Activated CD4-positive, alpha-beta T cell treated with anti-CD3 and anti-CD28 coated beads, Interleukin-2, amount 50 U/mL, for 16 hours (primary cell): Measurements from ENCODE around the gene SHD.

ENCODE experiments used
- DNase-seq: peaks from one replicate; pipeline ENCODE4 v3.0.0-alpha.2; 2020

The SHD gene

DNA sequence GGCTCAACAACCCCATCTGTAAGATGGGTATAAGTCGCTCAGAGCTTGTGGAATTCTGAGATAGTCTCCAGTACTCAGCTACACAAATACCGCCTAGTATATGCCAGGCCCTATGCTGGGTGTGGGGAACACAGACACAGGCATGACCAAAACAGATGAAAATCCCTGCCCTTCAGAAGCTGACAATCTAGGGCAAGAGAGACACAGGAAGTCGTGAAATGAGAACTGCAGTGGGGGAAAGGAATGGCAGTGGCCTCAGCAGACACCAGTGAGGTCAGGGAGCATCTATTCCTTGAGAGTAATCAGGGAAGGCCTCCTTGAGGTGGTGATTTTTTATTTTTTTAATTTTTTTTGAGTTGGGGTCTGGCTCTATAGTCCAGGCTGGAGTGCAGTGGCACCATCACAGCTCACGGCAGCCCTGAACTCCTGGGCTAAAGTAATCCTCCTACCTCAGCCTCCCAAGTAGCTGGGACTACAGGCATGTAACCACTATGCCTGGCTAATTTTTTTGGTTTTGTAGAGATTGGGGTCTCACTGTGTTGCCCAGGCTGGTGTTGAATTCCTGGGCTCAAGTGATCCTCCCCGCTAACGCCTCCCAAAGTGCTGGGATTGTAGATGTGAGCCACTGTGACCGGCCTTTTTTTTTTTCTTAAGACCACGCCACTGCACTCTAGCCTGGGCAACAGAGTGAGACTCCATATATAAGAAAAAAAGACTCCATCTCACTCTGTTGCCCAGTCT is 19.9 kb downstream of the SHD start:
- no peak for DNase-seq

DNA sequence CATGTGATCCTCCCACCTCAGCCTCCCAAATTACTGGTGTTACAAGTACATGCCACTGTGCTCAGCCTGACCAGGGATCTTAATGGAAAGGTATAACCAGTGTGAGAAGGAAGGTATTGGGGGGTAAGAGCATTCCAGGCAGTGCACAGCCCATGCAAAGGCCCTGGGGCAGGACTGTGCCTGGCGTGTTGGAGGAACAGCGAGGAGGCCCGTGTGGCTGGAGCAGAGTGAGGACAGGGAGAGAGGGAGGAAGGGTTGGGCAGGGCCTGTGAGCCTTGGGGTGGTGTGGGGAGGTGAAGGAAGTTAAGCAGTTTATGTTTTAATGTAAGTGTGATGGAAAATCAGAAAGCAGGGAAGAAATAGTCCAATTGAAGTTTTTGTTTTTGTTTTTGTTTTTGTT is 21.5 kb downstream of the SHD start:
- no peak for DNase-seq

DNA sequence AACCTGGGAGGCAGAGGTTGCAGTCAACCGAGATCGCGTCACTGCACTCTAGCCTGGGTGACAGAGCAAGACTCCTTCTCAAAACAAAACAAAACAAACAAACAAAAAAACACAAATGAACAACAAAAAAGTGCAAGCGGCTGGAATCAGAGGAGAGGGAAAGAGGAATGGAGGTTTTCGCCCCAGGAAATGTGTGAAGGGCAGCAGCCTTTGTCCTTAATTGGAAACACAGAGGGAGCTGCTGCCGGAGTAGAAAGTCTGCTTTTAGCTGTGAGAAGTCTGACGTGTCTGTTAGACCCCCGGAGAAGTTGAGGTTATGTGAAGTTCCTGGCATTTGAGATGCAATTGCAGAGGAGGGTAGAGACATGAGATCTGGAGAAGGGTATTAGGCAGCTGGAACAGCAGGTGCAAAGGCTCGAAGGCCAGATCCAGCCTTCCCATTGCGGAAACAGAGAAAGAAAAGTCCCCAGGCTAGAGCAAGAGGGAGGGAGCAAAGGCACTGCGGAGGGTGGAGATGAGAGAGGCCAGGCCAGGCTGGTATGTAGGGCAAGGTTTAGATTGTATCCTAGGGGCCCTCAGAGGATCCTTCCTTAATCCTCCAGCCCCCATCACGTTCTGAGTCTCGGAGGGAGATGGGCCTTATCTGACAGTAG is 22.6 kb downstream of the SHD start:
- DNase-seq = no peak

DNA sequence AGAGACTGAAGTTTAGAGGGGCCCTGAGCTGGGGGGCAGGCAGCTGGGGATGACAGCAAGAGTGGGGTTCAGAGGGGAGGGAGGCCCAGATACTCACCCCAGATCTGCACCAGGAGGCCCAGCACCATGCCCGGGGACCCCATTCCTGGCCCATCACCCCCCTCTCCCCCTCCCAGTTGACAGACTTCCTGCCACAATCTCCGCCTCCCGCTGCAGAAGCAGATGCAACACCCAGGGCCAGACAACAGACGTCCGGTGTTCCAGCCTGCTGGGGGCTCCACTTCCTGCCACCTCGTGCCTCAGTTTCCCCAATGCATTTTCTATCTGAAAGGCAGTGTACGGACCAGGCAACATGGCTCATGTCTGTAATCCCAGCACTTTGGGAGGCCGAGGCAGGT is 23.2 kb downstream of the SHD start, which contains the start of gene TMIGD2:
Gene TMIGD2, minus strand, starts transcription at position 147 of the 398 bp plus-strand sequence. Its CDS starts 4 bp downstream, at position 143.
- no peak for DNase-seq

DNA sequence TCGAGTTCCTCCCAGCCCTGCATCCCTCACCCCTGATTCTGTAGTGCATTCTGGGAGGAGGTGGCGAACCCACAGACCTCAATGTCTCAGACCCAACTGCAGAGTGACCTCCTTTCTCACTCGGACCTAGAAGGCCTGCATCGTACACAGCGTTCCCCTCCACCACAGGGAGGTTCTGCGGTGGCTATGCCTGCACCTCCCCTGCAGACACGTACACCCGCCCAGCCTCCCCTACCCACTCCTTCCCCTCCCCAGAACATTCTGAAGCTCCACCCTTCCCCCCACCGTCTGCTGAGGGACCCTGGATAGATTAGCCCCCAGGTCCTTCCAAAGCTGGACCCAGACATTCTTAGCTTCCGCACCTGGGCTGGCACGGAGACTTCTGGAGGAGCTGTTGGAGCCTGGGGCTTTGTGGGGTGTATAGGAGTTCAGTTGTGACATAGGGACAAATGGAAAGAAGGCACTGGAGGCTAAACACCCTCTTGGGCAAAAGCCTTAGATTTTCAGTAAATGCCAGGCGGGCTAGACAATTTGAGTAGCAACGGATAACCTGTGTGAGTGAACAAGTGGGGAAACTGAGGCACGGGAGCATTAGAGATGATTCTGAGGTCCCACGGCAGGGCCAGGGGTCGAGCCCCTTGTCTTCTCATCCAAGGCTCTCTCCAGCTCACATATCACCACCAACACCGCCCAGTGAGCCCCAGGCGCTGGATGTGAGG is 24.9 kb downstream of the SHD start:
- no peak for DNase-seq

DNA sequence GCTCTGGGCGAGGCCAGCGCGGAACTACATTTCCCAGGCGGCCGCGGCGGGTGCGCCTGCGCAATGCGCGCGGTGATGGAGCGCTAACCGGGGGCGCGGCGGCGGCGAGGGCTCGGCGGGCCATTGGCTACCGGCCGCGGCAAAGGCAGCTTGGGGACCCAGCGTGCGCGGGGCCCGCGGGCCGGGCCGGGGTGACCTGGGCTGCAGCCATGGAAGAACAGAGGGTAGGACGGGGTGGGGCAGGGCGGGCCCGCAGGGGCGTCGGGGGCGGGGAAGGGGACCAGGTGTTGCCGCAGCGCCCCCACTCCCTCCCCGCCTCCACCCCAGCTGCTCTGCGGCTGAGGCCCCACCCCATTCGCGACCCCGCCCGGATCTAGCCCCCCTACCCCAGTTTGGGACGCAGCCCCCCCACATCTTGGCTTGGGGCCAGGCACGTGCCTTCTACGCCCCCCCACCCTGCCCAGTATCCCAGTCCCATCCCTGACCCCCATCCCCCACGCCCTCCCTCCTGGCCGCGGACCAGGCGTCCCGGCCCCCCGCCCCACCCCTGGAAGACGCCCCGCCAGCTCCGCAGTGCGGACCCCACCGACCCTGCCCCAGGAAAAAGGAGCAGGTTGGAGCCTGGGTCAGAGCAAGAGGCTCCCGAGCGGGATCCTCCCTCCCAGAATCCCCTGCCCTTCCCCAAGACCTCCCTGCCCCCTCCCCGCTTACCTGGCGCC is 25.6 kb downstream of the SHD start, which contains the start of gene FSD1:
Gene FSD1, plus strand, starts transcription at position 61 of the 719 bp plus-strand sequence. Its CDS starts 149 bp downstream, at position 210.
- peak; percentile 81 for DNase-seq

DNA sequence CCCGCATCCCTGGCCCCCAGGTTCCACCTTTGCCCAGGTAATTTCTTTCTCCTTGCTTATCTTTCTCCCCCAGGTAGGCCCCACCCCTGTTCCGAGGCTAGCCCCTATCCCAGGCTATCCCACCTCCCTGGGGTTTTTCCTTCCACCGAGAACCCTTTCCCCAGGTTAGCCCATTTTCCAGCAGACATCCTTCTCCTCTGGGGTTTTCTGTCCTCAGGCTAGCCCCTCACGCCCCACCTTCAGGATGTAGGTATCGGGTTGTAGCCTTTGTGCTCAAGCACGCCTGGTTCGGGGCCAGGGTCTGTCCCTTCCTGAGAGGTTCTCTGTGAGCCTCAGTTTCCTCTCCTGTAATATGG is 26.2 kb downstream of the SHD start:
- no peak for DNase-seq

DNA sequence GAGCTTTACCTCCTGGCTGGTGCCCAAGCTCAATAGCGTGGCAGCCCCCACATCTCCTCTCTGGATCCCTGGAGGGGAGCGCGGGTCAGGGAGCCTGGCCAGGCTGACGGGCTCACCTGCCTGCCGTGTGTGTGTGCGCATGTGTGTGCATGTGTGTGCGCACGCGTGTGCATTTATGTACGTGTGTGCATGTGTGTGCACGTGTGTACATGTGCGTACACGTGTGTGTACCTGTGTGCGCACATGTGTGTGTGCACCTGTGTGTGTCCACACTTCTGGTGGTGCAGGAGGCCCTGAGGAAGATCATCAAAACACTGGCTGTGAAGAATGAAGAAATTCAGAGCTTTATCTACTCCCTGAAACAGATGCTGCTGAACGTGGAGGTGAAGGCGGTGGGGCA is 26.6 kb downstream of the SHD start:
- no peak for DNase-seq

DNA sequence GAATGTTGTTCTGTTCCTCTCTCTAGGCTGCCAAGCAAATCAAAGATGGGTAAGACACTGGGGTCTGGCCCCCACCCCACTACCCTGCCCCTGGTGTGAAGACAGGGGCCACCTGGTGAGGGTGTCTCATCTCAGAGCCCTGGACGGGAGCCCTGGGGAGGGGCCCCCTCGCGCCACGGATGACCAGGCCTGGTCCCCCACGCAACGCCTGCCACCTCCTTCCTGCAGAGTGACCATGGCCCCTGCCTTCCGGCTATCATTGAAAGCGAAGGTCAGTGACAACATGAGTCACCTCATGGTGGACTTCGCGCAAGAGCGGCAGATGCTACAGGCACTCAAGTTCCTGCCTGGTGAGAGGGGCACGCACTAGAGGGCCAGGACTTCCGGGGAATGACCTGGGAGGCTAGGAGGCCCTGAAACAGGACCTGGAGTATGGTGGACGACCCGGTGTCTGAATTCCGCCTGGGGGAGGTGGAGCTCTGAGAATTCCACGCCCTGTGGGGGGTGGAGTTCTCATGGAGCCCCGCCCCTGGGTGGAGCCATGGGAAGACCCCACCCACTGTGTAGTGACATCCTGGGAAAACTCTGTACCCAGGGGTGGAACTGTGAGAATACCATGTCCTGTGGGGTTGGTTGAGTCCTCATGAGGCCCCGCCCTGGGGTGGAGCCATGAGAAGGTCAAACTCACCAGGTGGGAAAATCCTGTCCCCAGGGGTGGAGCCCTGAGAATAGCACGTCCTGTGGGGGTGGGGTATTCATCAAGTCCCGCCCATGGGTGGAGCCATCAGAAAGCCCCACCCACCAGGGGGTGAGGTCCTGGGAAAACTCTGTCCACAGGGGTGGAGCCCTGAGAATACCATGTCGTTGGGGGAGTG is 31.4 kb downstream of the SHD start:
- no peak for DNase-seq

DNA sequence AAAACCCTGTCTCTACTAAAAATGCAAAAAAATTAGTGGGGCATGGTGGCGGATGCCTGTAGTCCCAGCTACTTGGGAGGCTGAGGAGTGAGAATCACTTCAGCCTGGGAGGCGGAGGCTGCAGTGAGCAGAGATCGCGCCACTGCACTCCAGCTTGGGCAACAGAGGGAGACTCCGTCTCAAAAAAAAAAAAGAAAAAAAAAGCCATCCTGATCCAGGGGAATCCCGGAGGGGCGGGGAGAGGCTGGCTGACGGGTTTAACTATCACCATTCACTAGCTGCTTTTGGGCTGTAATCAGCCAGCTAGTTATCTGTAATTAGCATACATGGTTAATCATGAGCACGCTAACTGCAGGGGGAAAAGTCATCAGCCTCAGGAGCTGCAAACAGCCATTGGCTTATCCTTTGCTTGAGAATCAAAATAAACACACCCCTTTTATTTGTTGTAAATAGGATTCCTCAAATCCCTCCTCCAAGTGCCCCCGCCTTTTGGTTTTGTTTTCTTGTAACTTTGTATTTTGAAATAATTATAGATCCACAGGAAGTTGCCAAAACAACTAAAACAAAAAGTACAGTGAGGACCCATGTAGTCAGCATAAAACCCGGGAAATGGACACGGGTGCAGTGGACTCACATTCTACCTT is 34.9 kb downstream of the SHD start:
- no peak for DNase-seq

DNA sequence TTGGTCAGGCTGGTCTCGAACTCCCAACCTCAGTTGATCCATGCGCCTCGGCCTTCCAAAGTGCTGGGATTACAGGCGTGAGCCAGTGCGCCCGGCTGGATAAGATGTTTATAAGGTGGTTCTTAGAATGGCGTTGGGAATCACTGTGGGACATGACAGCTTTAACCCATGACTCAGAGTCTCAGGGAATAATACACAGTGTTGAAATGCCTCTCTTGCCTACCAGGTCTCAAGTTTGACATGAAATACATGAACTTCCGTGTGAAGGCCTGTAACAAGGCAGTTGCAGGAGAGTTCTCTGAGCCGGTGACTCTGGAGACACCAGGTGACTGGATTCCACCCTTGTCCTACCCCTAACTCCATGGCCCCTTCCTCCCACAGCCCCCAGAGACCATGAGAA is 37.9 kb downstream of the SHD start:
- DNase-seq = no peak

DNA sequence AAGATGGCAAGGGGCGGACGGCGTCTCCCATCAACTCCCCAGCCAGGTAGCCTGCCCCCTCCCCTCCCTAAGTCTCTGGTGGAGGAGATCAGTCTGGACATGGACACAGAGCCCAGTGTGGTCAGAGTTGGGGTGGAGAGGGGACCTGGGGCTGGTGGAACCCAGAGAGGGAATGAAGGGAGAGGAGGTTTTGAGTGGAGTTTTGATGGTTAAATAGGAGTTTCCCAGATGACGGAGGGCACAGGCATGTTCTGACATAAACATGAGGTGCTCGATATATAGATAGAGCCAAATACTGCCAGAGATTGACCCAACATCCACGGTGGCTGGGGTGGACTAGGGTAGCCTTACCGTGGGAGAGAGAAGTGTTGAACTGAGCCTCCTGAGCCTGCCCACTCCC is 39.4 kb downstream of the SHD start:
- no peak for DNase-seq

DNA sequence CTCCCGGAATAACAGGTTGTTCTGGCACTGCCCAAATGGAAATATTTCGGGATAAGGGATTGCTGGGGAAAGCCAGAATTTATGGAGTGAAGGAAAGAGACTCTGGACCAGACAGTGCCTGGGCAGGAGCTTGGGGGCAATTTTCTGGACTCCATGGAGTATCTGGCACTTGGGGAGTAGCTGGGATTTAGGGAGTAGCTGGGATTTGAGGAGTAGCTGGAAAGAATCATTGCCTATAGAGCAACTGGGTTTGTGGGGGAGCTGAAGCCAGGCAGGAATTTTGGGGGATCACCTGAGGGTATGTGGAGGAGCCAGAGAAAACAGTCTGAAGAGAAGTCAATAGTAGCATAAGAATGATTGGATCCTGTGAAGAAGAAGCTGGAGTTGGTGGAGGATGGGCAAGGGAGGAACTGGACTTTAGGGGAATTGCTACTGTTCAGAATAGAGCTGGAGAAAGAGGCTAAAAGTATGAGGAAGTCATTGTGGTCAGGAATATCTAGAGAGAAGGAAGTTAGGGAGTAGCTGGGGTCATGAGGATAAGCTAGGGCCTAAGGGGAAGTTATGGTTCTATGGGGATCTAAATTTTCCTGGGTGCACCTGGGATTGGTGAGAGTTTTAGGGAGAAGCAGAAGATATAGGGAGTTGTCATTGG is 40.1 kb downstream of the SHD start:
- DNase-seq = no peak

DNA sequence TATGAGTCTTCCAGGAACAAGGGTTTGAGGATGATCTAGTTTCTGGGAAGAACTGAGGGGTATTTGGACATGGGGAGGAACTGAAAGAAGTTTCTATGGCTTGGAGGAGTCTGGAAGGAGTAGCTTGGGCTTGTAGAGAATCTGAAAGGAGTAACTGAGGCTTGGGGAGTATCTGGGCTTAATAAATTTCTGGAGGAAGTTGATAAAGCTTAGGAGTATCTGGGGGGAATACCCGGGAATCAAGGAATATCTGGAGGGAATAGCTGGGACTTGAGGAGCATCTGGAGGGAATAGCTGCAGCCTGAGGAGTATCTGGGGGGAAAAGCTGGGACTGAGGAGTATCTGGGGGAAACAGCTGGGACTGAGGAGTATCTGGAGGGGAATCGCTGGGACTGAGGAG is 41.4 kb downstream of the SHD start:
- no peak for DNase-seq

DNA sequence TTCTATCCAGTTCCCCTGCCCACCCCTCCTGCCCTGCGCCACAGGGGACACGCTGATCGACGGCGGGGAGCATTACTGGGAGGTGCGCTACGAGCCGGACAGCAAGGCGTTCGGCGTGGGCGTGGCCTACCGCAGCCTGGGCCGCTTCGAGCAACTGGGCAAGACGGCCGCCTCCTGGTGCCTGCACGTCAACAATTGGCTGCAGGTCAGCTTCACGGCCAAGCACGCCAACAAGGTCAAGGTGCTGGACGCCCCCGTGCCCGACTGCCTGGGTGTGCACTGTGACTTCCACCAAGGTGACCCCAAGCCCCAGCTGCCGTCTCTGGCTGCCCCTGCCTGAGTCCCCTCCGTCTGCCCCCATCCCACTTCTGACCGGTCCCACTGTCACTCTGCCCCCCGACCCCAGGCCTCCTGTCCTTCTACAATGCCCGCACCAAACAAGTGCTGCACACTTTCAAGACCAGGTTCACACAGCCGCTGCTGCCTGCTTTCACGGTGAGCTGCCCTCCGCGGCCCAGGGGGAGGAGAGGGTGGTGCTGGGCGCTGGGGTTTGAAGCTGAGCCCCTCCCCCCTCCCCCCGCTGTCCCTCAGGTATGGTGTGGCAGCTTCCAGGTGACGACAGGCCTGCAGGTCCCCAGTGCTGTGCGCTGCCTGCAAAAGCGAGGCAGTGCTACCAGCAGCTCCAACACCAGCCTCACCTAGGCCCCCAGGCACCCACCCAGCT is 44.0 kb downstream of the SHD start:
- DNase-seq = no peak

DNA sequence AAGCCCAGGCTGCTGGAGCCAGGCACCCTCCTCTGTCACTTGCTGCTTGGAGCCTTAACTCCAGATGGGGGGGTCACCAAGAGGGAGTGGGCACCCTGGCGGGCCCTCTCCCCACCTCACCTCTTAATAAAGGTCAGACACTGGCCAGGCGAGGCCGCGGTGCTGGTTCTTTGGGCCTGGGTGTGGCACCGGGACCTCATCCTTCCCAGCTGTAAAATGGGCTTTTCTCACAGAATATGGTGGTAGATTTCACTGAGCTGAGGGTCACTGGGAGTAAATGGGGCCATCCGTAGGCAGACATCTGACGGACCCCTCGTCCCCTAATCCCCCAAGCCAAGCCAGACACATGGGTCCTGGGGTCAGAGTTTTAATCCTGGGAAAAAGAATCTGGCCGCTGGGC is 44.6 kb downstream of the SHD start:
- no peak for DNase-seq

DNA sequence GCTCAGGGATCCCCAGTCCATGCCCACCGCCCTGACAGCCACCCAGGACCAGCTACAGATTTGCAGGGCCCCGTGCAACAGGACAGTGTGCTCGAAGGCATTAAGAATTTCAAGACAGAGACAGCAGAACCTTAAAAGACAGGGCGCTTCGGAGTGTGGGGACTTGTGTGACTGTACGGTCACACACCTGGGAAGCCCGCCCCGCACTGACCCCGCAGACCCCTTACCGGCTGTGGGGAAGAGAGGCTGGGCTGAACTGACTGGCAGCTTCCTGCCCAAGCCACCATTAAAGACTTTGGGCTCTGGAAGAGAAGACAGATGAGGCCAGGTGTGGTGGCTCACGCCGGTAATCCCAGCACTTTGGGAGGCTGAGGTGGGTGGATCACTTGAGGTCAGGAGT is 45.2 kb downstream of the SHD start:
- no peak for DNase-seq

DNA sequence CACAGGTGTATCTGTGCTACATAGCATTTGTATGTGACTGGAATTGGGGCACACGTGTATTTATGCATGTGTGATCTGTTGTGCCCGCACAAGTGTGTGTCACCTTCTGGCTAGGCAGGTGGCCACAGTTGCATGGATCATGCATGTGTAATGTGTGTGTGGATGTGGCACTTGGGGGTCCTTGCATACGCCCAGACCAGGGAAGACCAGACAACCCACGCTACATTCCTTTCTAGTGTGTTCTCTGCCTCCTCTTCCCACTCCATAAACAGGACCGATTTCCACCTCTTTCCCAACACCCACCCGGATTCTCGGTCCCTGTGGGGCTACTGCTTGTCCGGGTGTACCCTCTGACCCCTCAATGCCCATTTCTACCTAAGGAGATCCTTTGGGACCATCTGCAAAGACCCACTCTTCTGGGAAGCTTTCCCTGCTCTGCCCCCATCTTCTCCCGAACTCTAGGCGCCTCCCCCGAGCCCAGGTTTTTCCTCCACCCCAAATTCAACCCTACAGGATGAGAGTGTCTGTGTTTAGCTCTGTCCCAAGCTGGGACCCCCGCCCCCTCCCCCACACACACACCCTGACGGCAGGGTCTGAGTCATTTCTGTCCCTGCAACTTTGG is 47.3 kb downstream of the SHD start:
- no peak for DNase-seq

DNA sequence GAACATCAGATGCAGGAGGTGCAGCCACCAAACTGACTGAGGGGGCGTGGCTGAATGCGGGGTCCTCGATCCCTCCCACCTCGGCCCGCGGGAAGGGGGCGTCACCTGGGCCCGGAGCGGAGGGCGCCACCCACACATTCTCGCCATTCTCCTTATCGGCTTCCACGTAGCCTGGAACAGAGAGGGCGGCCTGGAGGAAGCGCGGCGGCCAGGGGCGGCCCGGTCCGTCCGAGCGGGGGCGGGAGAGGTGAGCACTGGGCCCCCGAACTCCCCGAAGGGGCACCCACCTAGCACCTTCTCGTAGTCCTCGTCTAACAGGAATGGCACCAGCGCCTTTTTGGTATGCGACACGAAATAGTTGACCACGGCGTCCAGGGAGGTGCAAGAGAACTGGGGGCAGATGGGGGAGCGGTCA is 47.8 kb downstream of the SHD start:
- peak; percentile 27 for DNase-seq

DNA sequence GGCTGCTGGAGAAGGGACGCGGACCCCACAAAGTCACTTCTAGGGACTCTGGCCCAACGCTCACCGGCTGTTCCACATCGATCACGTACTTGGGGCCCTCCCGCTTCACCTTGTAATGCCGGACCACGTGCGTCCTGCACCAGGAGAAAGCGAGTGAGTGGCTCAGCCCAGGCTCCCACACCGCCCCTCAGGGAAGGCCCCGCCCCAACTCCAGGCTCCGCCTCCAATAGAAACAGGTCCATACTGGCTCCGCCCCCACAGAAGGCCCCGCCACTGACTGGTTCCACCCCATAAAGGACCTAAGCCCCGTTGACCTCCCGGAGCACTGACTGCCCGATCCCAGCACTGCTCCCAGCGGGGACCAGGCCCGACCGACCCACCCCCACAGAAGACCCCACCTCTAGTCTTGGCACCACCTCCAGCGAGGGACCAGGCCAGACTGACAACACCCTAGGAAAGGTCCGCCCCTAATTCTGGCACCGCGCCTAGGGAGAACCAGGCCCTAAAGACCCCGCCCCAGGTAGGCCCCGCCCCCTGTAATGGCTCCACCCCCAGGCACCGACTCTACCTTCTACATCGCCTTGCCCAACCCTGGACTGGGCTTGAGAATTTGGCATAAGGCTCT is 48.3 kb downstream of the SHD start:
- DNase-seq = peak; percentile 76
